GM06990 (cell line): ENCODE results near the gene FAM107A.
A peak's percentile ranks its signal among the peaks of the same experiment; 100 is the strongest.
"Not testable (repeated sequence)": the region's sequence is repeated elsewhere in the genome, so short reads cannot be mapped to it uniquely, and the experiment has no call there.

Source experiments
- DNase-seq: peaks from one replicate; pipeline ENCODE4 v3.0.0-alpha.2; 2011; ENCODE audit not compliant: insufficient read length; ENCODE audit errors: extremely low read depth
- H3K27me3 ChIP-seq: replicated peaks from 2 replicates; pipeline ENCODE4 v1.6.0; 2011; ENCODE audit warnings: low read length; ENCODE audit not compliant: control insufficient read depth, insufficient read depth
- H3K36me3 ChIP-seq: 2 replicates; pipeline ENCODE4 v1.5.1; 2011; ENCODE audit warnings: low read length; ENCODE audit not compliant: control insufficient read depth, insufficient read depth
- H3K4me3 ChIP-seq: replicated peaks from 2 replicates; pipeline ENCODE4 v1.5.1; 2011; ENCODE audit warnings: low read depth, mild to moderate bottlenecking, control low read depth, low read length
- CTCF ChIP-seq: IDR thresholded peaks from 2 replicates; pipeline ENCODE4 v1.5.1; 2011; ENCODE audit warnings: low read length, control low read depth, mild to moderate bottlenecking, inconsistent platforms; ENCODE audit not compliant: insufficient read depth, poor library complexity, severe bottlenecking

The FAM107A gene

DNA sequence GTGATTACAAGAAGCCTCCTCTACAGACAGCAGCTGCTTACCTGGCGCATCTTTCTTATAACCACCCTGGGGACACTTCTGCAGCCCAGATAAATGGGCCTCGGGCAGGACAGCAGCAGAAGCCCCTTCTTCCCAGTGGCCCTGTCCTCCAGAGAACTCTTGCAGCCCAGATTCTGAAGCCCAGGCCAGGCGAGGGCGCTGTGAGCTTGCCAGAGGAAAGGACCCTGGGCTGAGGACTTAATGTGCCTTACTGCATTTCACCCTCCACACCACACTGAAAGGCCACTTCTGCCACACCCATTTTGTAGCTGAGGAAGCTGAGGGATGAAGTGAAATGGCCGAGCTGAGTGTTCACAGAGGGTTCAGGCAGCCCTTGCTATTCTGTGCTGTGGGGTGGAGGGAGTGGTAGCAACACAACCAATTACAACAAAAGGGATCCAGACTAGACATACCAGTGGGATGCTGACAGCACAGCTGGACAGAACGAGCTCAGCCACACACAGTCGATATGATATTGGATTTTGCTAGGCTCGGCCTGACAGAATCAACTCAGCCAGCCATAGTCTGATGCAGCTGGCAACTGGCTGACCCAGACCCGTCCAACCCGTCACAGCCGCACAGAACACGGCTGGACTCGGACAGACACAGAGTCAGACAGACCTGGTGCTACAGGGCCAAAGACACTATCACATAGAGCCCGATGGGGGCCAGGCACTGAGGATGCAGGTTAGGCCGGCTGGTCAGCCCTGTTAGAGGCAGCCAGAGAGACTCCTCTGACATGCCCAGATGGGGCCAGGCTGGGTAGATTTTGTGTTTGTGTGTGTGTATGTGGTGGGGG, 47.5 kb downstream of the FAM107A start:
- DNase-seq, result no peak
- Histone ChIP-seq H3K27me3 (no peaks in the 10 kb centered on the region; the same call in 1 of the 2 replicates), H3K36me3 (no peaks in the 10 kb centered on the region), H3K4me3 (no peak overlapping the region)
- peak; percentile 47 for TF ChIP-seq CTCF

DNA sequence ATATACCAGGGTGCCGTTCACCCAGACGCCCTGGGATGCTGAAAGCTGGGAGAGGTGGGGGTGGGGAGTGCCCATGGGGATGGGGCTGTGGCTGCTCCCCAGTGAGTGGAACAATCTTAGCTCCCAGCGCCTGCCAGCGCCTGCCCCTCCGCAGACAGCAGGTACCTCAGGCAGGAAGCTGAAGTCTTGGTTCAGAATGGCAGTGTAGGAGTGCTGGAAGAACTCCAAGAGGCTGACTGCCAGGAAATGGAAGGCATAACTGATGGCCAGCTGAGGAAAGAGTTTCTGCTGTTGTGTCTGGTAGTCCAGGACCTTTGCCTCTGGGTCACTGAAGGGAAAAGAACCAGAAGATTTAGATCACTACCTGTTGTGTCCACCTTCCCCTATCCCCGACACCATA, 48.6 kb downstream of the FAM107A start:
- no peak for TF ChIP-seq CTCF
- Histone ChIP-seq H3K4me3 (no peak overlapping the region), H3K27me3 (no peaks in the 10 kb centered on the region; the same call in 1 of the 2 replicates), H3K36me3 (no peaks in the 10 kb centered on the region)
- no peak for DNase-seq

- not testable (repeated sequence) for H3K27me3 ChIP-seq, DNase-seq, H3K36me3 ChIP-seq, H3K4me3 ChIP-seq
These were observed 49.8 kb downstream of the FAM107A start for GRCh38 chr3:58527440-58527839.

- H3K27me3 ChIP-seq, result no peaks in the 10 kb centered on the region; the same call in 1 of the 2 replicates
- H3K36me3 ChIP-seq, result no peaks in the 10 kb centered on the region
- no peak overlapping the region for H3K4me3 ChIP-seq
- no peak for DNase-seq
- TF ChIP-seq CTCF, result no peak
These were observed 50.7 kb downstream of the FAM107A start for GRCh38 chr3:58526515-58526957.

- Histone ChIP-seq H3K36me3 (no peaks in the 10 kb centered on the region), H3K4me3 (no peak overlapping the region), H3K27me3 (no peaks in the 10 kb centered on the region; the same call in 1 of the 2 replicates)
- no peak for TF ChIP-seq CTCF
- DNase-seq, result no peak
These were observed 52.8 kb downstream of the FAM107A start for GRCh38 chr3:58524326-58524888.

GRCh38 chr3:58522759-58523425, 54.3 kb downstream of the FAM107A start:
- no peak for DNase-seq
- Histone ChIP-seq H3K4me3 (no peak overlapping the region), H3K27me3 (no peaks in the 10 kb centered on the region; the same call in 1 of the 2 replicates), H3K36me3 (no peaks in the 10 kb centered on the region)
- no peak for TF ChIP-seq CTCF
